Measurements from ENCODE around the gene ATP9B.

Gene ATP9B, protein sequence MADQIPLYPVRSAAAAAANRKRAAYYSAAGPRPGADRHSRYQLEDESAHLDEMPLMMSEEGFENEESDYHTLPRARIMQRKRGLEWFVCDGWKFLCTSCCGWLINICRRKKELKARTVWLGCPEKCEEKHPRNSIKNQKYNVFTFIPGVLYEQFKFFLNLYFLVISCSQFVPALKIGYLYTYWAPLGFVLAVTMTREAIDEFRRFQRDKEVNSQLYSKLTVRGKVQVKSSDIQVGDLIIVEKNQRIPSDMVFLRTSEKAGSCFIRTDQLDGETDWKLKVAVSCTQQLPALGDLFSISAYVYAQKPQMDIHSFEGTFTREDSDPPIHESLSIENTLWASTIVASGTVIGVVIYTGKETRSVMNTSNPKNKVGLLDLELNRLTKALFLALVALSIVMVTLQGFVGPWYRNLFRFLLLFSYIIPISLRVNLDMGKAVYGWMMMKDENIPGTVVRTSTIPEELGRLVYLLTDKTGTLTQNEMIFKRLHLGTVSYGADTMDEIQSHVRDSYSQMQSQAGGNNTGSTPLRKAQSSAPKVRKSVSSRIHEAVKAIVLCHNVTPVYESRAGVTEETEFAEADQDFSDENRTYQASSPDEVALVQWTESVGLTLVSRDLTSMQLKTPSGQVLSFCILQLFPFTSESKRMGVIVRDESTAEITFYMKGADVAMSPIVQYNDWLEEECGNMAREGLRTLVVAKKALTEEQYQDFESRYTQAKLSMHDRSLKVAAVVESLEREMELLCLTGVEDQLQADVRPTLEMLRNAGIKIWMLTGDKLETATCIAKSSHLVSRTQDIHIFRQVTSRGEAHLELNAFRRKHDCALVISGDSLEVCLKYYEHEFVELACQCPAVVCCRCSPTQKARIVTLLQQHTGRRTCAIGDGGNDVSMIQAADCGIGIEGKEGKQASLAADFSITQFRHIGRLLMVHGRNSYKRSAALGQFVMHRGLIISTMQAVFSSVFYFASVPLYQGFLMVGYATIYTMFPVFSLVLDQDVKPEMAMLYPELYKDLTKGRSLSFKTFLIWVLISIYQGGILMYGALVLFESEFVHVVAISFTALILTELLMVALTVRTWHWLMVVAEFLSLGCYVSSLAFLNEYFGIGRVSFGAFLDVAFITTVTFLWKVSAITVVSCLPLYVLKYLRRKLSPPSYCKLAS

DNA sequence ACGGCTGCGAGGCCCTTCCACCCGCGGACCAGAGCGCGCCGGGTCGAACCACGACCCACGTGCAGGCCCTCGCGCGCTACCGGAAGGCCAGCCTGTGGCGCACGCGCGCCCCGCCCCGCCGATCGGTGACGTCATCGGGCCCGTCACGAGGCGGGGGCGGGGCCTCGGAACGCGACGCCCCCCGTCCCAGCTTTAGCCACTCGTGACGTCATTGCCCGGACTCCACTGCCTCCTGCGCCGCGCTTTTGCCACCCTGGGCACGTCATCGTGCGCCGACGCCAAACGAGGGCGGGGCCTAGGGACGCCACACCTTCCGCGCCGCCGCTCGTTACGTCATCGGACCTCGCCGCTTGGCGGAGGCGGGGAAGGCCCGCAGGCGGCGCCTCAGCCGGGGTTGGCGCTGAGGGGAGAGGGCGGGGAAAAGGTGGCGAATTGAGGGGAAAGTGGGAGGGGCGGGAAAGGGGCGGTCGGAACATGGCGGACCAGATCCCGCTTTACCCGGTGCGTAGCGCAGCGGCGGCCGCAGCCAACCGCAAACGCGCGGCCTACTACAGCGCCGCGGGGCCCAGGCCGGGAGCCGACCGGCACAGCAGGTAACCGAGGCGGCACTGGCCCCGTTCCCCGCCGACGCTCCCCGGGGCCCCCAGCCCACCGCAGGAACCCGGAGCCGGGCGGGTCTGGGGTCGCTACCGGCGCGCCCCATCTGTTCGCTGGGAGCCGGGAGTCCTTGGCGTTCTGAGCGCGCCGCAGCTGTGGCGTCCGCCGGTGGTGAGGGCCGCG lies at the start of gene ATP9B:
Gene ATP9B, plus strand, starts transcription at position 458 of the 780 bp plus-strand sequence. Its CDS starts 17 bp downstream, at position 475.
- peak; percentile 97 for DNase-seq

DNA sequence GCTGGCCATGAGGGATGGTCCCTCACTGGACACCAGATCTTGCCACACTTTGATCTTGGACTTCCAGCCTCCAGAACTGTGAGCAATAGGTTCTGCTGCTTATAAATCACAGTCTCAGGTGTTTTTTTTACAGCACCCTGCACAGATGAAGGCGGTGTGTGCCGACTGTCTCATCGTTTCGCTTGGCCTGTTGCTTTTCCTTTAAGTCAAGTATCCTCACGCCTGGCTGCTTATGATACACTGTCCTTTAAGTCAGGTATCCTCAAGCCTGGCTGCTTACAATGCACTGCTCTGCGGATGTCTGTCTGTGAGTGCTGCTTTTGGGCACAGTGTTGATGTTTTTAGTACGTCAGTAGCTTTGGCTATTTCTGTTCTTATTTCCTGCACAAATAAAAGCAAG lies 49.3 kb upstream of the ATP9B start:
- DNase-seq = no peak

DNA sequence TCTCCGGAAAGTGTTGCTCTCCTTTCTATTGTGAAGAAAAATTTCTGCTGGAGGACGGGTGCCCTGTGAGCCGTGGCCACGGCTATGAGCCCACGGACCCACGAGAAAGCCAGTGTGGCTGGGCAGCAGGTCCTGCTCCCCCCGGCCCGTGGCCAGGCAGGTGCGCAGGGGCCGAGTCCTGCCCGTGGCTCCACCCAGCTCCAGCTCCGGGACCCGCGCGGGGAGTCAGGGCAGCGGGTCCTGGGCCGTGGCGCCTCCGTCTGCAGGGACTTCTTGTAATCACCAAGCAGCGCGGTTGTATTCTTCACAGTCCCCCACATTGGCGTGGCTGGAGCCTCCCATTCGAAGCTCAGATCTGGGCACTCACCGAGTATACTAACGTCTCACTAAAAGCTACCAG lies 46.6 kb upstream of the ATP9B start:
- no peak for DNase-seq

DNA sequence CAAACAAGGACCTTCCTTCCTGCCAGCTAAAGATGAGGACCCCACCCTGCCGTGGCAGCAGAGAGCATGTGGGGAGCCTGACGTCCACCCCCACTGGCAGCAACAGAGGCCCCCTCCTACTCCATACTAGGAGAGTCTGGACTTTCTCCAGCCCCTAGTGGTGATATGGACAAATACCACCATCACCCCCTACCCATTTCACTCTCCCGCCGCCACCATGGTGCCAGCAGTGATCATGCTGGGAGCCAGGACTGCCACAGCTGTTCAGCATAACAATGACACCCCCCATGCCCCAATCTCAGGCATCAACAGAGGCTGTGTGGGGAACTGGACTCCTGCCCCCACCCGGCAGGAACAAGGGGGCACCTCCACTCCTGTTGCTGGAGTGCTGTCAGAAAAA lies 42.7 kb upstream of the ATP9B start:
- DNase-seq = no peak

DNA sequence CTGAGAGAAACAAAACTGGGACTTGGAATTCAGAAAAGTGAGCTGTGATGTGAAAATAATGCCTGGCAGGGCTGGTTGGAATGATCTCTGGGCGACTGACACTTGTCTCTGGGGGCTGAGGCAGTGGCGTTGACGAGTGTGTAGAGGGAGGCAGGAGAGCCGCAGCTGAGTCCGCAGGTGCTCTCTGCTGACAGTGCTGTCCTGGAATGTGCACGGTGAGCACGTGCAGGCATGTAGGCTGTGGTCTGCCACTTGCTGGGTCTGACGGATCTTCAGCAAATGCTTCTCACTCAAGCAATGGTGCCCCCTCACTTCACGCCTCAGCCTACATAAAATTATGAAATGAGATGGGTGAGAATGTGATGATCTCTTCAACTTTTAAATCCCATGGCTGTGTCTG lies 38.5 kb upstream of the ATP9B start:
- DNase-seq = no peak

DNA sequence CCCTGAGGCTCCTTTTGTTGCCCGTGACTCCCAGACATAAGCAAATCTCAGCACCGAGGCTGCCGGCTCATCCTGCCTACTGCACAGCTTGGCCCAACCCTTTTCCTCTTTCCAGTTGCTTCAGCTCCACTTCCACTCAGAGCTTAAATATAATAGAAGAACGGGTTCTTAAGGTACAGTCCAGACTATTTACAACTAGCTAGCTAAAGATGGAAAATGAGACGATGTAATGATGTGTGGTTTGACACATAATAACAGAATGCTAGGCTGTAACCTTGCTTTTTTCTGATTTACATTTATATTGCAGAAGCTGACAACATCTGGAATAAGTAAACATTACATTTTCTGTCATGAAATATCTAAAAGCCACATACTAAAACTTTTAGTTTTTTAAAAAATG lies 26.9 kb upstream of the ATP9B start:
- no peak for DNase-seq

DNA sequence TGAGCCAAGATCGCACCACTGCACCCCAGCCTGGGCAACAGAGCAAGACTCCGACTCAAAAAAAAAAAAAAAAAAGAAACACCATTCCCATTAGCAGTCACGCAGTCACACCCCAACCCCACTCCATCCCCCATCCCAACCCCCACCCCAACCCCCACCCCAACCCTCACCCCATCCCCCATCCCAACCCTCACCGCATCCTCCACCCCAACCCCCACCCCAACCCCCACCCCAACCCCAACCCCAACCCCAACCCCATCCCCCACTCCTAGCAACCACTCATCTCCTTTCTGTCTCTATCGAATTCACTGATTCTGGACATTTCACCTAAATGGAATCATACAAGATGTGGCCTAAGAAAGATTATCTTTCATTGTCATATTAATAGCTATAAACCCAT lies 25.9 kb upstream of the ATP9B start:
- no peak for DNase-seq

DNA sequence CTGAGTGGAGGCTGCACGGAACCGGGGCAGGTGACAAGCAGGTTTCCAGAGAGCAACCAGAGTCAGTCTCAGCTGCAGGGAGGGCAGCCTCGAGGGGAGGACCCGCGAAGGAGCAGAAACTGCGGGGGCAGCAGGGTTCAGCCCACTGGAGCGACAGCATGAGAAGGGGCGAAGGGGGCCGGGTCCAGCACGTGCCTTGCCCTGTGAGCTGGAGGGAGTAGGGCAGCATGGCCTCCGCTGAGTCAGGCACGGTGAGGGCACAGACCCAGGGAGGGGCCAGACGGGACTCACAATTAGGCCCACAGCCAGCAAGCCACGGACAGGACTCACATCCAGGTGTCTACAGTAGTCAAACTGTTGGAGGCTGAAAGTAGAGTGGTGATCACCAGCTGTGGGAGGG lies 22.7 kb upstream of the ATP9B start:
- DNase-seq = no peak

DNA sequence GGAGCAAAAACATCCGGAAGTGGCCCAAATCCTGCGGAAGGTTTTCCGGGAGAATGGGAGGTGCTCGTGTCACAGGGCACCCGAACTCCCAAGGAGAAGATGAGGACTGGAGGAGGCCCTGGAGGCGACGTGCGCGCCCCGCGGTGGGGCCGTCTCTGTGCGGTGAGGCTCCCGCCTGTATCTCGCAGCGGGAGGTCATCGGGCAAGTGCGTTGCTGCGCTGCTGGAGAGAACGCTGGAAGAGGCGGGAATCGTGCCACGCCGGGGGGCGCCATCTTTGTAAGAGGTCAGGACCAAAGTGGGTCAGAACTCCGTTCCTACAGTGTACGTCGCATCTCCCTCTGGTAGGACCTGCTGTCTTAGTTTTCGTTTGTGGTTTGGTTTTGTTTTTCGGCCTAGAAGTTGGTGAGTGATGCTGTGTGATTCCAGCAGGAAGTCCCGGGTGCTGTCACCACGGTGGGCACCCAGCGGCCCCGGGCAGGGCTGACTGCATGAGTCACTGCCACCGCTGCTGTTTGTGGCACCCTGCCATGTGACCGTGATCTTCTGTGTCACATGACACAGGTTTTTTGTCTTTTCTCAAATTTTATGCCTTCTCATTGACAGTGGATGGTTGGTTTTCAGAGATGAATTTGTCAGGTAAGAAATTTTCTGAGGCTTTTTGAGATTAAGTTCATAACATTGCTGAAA lies 21.5 kb upstream of the ATP9B start:
- no peak for DNase-seq

DNA sequence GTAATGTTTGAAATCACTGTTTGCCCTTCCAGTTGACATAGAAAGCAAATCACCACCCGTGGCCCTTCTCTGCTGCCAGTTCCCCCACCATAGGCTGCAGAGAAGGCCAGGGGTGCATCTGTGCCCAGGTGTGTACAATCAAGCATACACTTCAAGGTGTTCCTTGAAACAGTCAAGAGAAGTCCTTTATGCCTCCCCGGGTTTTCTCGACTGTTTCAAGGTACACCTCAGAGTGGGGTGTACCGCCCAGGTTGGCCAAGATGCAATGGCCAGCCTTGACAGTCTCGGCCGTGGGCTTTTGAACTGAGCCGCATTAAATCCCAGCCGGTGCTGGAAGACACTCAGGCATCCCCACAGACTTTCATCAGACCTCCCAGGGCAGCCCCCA lies 21.0 kb upstream of the ATP9B start:
- DNase-seq = no peak

DNA sequence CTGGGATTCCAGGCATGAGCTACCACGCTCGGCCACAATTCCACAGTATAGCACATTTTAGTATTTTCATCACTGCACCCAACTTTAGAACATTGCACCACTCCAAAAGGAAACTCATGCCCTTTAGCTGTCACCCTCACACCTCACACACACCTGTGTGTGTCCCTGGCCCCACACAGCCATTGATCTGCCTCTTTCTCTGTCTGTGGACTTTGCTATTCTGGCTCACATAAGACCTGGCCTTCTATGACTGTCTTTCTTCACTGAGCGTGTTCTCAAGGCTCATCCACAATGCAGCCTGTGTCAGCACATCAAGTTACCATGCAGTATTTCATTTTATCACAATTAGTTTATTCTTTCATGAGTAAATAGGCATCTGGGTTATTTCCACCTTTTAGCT lies 19.7 kb upstream of the ATP9B start:
- no peak for DNase-seq

DNA sequence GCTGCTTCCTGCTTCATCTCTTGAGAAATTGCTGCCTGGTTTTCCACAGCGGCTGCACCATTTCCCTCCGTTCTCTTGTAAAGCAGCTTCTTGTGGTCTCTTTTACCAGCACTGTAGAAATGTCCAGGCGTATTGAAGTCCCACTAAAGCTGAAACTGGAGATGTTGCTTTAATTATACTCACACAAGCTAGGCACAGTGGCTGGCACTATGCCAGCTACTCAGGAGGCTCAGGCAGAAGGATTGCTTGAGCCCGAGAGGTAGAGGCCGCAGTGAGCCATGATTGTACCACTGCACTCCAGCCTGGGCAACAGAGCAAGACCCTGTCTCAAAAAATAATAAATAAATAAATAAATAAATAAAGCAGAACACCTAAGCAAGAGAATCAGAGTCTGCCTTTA lies 19.2 kb upstream of the ATP9B start:
- DNase-seq = no peak

DNA sequence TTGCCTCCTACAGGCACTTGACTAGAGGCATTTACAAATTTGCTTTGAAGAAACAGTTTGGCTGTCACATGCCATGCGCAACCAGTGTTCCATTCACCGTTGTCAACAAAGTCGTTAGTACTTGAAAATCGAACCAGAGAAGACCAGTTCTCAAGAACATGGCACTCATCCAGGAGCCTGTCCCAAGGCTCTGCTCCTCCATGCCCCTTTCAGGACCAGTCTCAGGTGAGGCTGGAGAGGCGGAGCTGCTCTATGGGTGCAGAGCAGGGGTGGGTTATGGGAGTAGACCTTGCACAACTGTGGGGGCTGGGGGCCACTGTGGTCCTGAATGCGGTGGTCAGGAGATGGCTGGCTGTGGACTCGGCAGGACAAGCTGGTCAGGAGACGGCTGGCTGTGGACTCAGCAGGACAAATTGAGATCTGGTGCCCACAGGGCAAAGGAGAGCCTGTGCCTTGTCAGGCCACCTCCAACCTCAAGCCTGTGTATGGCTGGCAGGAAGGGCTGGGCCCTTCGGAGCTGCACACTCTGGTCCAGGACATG lies 12.3 kb upstream of the ATP9B start:
- DNase-seq = no peak

DNA sequence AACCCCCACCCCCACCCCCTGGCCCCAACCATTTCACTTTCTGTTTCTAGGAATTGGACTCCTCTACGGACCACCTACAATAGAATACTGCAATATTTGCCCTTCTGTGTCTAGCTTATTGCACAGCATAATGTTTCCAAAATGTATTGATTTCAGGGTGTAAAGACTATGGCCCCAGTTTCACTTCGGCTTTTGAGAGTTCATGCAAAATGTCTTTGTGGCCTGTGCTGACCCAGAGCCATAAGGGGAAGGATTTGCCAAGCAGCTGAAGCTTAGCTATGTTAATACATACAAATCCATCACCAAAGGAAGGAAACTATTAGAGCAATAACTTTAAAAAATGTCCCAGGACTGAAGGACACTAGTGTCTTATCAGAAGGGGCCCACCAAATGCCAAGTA lies 11.2 kb upstream of the ATP9B start:
- DNase-seq = no peak

DNA sequence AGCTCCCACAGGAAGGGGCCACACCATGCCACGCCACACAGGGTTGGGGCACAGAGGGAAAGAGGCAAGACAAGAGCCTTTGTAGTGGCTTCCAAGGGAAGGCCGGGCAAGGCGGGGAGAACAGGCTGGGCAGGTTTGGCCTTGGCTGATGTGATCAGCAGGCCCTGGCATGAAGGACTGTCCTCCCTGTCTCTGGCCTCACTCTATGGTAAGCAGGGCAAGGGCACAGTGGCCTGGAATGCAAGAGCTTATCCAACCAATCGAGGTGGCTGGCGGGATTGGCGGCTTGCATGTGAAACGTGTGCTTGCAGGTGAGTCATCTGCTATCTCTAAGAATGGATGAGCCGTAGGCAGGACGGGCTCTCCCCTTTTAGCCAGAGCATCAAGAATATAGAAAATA lies 6.4 kb upstream of the ATP9B start:
- no peak for DNase-seq

DNA sequence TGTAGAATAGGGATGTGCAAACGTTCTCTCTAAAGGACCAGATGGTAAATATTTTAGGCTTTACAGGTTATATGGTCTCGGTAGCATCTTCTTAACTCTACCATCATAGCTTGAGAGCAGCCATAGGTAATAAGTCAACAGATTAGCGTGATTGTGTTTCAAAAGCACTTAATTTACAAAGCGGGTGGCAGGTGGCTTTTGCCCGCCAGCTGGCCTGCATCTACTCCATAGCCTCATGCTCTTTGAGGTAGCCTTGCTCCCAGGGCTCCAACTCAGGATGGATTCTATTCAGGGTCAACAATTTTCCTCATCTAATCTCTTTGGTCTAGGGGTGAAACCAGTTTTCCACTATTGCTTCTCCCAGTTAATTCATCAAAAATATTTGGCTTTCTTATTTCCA lies 5.0 kb upstream of the ATP9B start:
- no peak for DNase-seq

DNA sequence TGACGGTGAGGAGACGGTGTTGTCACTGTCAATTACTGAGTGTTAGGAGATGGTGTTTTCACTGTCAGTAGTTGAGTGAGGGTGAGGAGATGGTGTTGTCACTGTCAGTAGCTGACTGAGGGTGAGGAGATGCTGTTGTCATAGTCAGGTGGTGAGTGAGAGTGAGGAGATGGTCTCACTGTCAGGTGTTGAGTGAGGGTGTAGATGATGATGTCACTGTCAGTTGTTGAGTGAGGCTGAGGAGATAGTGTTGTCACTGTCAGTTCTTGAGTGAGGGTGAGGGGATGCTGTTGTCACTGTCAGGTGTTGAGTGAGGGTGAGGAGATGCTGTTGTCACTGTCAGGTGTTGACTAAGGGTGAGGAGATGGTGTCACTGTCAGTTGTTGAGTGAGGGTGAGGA lies 3.4 kb upstream of the ATP9B start:
- no peak for DNase-seq

DNA sequence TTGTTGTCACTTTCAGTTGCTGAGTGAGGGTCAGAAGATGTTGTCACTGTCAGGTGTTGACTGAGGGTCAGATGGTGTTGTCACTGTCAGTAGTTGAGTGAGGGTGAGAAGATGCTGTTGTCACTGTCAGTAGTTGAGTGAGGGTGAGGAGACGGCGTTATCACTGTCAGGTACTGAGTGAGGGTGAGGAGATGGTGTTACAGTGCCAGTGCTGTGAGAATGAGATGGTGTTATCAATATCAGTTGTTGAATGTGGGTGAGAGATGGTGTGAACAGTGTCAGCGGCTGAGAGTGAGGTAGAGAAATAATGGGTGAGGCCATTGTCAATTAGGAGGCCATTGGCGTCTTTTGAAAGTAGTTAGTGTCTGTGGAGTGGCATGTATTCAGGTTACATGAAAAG lies 1.6 kb upstream of the ATP9B start:
- no peak for DNase-seq

DNA sequence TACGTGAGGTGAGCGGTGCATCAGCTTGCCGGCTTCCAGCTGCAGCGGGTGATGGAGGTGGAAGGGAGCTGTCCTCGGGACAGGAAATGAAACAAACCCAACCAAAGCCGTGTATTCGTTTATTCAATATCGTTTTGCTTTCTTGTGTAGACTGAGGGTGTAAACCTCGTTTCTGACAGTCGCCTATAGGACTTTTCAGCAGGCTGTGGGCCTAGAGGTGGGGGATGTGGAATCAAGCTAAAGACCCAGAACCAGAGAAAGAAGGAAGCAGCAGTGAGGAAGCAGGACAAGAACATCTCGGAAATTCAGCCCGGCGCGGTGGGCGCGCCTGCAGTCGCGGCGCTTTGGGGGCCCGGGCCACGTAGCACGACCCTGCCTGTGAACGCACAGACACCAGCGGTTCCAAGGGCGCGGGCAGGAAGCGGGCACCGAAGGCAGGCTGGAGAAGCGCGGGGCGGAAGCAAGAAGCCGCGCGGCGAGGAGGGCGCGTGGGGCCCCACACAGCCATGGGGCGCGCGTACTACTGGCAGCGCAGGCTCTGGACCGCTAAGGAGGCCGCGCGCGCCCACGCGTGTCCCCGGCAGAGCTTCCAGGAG lies 755 bp upstream of the ATP9B start:
- no peak for DNase-seq

DNA sequence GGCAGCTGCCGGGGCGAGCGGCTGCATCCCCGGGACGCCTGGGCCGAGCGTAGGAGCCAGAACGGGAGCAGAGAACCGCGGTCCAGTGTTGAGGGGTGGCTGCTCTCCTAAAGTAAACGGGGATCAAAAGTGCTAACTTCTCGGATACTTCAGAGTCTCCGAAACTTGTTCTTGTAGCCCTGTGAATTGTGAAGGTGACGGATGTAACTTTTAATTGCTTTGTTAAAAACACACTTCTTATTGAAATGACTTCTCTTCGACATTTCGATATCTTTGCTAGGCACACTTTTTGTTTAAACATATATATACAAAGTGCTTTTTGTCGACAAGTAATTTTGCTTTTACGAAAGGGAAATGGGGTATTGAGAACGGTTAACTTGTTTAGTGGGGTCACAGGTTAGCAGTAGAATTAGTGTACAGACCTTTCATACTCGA lies 540 bp downstream of the ATP9B start:
- DNase-seq = no peak

DNA sequence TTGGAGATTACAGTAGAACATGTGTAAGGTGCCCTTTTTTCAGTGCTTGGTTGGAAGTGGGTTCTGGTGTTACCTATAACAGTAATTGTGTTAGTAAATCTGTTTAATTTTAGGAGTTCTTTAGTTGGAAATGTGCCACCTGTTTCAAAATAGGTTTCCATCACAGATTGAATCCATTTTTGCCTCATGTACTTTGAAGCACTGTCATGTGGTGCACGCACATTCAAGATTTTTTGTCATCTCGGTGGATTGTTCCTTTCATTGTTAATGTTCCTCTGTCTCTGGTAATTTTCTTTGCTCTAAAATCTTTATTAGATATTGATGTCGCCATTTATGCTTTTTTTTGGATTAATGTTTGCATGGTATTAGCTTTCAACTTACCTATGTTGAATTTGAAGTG lies 1.3 kb downstream of the ATP9B start:
- no peak for DNase-seq

DNA sequence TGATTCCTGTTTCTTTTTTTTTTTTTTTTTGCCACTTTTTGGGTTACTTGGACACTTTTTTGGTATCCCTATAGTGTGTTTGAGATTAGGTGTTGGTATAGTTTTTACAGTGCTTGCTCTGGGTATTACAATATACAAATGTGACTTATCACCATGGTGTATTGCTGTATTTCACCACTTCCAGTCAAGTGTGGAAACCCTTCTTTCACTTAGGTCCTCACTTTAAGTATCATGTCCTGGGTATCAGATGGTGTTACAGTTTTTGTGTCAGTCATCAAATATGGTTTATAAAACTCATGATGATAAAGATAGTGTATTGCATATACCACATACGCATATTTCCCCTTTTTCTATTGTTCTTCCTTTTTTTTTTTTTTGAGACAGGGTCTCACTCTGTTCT lies 1.8 kb downstream of the ATP9B start:
- no peak for DNase-seq
